ENCODE data around the gene ABCA3.

ABCA3 gene

DNA sequence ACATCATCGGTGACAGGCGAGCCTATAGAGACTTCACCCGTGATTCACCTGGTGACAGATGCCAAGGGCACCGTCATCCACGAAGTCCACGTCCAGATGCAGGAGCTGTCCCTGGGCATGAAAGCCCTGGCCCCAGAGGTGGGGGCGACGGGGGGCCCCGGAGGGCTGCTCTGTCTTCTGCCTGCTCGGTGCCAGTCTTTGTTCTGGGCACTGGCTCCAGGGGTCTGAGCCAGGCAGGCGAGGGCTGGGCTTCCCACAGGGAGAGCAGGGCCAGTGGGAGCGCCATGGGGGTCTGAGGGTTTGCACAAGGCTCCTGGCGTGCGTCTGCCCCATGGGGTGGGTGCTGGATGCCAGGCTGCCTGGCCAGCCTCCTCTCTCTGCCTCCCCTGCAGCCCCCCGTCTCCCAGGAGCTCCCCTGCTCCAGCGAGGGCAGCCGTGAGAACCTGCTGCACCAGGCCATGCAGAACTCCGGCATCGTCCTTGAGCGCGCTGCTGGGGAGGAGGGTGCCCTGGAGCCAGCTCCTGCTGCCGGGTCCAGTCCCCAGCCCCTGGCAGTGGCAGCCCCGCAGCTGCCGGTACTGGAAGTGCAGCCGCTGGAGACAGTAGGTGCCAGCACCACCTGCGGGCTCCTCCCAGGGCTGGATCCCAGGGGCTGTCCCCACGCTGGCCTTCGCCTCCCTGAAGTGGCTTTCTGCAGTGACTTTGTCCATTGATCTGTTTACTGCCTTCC, 107.3 kb downstream of the ABCA3 start:
- FAIRE-seq, result no peak

DNA sequence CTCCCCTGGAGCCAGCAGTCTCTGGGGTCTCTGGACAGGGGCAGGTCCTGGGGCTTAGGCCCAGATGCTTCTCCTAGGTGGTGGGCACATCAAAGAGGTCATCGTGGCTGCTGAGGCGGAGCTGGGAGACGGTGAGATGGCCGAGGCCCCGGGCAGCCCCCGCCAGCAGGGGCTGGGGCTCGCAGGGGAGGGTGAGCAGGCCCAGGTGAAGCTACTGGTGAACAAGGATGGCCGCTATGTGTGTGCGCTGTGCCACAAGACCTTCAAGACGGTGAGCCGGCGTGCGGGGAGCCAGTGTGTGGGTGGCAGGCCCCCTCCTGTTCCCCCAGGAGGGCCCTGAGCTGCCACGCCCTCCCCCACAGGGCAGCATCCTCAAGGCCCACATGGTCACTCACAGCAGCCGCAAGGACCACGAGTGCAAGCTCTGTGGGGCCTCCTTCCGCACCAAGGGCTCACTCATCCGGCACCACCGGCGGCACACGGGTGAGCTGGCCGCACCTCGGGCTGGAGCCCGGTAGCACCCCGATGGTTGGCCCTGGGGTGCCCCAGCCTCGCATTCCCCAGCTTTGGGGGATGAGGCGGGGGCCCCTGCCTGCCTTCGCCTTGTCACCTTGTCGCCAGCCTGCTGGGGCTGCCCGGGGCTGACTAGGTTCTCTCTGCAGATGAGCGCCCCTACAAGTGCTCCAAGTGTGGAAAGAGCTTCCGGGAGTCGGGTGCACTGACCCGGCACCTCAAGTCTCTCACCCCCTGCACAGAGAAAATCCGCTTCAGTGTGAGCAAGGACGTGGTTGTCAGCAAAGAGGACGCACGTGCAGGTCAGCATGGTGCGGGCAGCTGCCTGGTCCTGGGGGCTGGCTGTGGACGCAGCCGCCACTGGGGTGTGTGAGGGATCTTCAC, 108.2 kb downstream of the ABCA3 start:
- FAIRE-seq, result no peak

DNA sequence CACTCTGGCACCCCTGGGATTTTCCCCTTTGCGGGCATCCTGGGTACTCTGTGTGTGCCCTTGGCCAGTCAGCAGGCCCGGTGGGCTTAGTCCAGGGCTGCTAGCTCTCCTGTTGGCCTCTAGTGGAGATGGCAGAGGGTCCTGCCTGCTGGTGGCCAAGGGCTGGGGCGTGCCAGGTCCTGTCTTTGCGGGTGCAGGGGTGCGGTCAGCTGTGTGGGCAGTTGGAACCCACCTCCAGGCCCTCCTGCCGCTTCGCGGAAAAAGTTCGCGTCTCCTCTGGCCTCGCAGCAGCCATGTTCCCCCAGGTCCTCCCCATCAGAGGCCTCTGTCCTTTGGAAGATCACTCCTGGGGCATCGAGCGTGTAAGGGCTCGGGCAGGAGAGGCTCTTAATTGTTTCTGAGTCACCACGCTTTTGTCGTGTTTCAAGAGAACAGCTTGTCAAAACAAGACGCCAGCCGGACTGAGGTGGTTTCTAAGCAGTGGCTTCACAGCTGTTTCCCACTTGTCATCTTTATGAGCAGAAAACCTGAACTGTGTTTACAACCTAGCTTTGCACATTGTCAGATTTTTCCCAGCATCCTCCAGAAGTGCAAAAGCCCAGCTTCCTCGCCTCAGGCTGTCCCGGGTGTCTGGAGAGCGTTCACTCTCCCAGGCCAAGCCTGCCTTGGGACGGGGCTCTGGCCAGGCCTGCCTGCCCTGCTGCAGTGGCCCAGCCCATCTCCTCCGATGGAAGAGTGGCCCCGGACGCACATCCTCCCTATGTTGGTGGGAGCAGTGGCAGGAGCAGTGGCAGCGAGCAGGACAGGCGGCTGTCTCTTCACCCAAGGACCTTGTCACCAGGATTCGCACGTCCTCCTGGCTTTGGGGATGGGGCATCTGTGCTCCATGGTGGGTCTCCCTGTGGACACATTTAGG, 109.3 kb downstream of the ABCA3 start:
- FAIRE-seq, result no peak

DNA sequence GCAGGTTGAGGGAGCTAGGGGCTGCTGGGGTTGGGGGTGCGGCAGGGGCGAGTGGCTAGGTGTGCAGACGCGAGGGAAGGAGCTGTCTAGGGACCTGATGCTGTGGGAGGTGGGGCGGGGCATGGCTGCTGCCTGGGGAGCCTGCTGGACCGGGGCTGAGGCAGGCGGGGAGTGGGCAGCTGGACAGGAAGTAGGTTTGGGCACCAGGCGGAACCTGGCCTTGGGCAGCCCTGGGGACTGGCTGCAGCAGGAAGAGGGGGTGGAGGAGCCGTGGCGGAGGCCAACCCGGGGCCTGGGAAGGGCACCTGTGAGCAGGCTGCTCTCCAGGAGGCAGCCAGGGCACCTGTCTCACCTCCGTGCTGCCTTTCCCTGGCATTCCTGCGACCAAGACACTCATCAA, 110.2 kb downstream of the ABCA3 start:
- FAIRE-seq, result no peak

DNA sequence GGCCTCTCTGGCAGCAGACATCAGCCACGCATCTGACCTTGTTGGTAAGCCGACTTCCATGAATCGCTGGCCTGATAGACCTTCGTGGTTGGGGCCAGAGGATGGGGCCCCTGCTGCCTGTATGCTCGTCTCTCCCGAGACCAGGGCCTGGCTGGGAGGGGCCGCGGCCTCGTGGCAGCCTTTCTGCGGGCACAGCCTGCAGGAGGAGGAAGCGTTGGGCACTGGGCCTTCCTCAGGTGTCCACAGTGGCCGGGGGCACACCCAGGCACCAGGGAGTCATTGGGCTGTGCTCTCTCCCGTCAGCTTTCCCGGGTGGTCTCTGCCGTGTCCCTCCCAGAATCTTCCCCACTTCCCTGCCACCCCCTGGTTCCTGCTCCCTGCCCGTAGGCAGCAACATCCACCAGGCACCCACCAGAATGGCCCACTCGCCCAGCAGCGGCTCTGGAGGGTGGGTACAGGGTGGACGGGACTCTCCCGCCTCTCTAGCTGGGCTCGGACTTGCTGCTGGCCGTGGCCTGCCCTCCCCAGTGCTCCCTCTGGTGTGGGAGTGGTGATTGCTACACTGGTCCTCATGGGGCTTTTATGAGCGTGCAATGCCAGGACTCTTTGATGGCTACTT, 110.8 kb downstream of the ABCA3 start:
- no peak for FAIRE-seq

DNA sequence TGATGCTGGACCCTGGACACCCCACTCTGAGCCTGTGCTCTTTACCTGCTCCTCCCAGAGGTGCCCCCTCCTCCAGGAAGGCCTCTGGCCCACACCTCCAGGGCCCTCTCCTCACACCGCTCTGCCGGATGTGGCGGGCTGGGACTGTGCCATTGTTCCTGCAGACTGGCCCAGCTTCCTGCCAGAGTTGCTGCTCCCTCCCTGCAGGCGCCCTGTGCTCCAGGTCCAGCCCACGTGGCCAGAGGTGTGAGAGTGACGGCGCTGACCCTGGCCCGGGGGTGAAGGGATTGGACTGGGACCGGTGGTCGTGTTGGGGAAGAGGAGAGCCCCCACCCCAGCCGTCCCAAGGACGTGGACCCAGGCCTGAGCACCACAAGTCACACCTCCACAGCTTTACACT, 111.4 kb downstream of the ABCA3 start:
- no peak for FAIRE-seq

DNA sequence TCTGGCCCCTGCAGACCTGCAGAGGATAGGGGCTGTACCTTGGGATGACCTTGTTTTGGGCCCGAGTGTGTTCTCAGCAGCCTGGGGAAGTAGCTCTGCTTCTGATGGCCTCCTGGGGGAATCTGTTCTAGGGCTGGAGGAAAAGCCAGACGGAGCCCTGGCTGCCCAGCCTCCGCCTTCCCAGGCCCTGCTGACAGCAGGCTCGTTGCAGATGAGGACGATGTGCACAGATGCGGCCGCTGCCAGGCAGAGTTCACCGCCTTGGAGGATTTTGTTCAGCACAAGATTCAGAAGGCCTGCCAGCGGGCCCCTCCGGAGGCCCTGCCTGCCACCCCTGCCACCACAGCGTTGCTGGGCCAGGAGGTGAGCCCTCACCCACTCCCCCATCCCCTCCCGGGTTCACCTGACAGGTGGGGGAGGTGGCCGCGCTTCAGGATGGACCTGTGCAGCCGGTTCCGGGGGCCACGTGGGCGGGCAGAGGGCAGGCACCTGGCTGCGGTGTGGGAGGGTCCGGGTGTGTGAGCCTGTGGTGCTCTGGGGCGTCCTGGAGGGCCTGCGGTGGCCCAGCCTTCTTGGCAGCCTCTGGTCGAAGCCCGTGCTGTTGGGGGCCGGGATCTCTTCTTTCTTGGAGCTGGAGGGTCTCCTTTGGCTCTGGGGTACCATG, 112.2 kb downstream of the ABCA3 start:
- no peak for FAIRE-seq

DNA sequence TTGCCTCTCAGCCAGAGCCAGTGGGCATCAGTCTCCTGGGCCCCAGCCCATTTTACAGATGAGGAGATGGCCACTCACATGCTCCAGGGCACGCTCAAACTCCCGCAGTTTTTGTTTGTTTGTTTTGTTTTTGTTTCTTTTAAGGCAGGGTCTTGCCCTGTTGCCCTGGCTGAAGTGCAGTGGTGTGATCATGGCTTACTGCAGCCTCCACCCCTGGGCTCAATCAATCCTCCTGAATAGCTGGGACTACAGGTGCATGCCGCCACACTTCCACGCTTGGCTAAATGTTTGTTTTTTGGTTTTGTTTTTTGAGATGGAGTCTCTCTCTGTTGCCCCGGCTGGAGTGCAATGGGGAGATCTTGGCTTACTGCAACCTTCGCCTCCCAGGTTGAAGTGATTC, 113.6 kb downstream of the ABCA3 start:
- FAIRE-seq, result no peak

DNA sequence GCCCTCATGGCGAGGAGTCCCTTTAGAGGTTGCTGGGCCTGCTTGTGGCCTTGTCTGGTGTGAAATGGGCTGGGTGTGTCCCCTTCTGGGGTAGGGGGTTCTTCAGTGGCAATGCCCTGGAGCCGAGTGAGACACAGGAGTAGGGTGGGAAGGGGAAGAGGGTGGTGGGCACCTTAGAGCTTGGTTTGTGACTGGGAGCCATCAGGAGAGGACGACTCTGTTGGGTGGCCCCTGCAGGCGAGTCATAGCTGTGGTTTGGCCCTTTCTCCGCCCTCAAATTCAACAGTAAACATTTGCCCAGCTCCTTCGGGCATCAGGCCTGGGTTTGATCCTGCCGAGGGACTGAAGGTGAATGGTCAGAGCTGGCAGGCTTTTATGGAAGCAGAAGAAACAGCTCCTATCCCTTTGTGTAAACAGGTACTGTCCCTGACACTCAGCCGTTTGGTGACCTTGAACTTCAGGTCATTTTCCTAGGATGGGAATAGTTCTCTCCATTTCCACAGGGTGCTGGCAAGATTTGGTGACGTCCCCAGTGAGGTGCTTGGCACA, 114.2 kb downstream of the ABCA3 start:
- FAIRE-seq, result no peak

Measured in G401.6 (cell line).